ENCODE data around the gene CNOT6L.
"Not testable (repeated sequence)": the region's sequence is repeated elsewhere in the genome, so short reads cannot be mapped to it uniquely, and the experiment has no call there.

Gene CNOT6L

GRCh38 chr4:77721073-77721472 lies 98.1 kb downstream of the CNOT6L start:
- no peak for TF ChIP-seq CTCF (conservative IDR thresholded peaks at IDR 0.05)
- no peak overlapping the region for H3K27ac ChIP-seq

- H3K27ac ChIP-seq, result not testable (repeated sequence)
Observed at GRCh38 chr4:77718500-77718899, 100.7 kb downstream of the CNOT6L start.

GRCh38 chr4:77715414-77716290 lies 103.5 kb downstream of the CNOT6L start:
- H3K27ac ChIP-seq, result no peak overlapping the region
- no peak for TF ChIP-seq CTCF (conservative IDR thresholded peaks at IDR 0.05)

- no peak for TF ChIP-seq CTCF (conservative IDR thresholded peaks at IDR 0.05)
- H3K27ac ChIP-seq, result no peak overlapping the region
Observed at GRCh38 chr4:77714514-77714913, 104.7 kb downstream of the CNOT6L start.

- TF ChIP-seq CTCF (conservative IDR thresholded peaks at IDR 0.05), result no peak
- H3K27ac ChIP-seq, result no peak overlapping the region
Observed at GRCh38 chr4:77713884-77714283, 105.3 kb downstream of the CNOT6L start.

- TF ChIP-seq CTCF (conservative IDR thresholded peaks at IDR 0.05), result no peak
- H3K27ac ChIP-seq, result no peak overlapping the region
Observed at GRCh38 chr4:77712675-77713074, 106.5 kb downstream of the CNOT6L start.

GRCh38 chr4:77711469-77711868 lies 107.7 kb downstream of the CNOT6L start:
- no peak for TF ChIP-seq CTCF (conservative IDR thresholded peaks at IDR 0.05)
- no peak overlapping the region for H3K27ac ChIP-seq

- no peak overlapping the region for H3K27ac ChIP-seq
- no peak for TF ChIP-seq CTCF (conservative IDR thresholded peaks at IDR 0.05)
Observed at GRCh38 chr4:77710684-77711083, 108.5 kb downstream of the CNOT6L start.
